Midbrain (tissue), 1 donor: ENCODE measurements around the gene C2orf92.

Source experiments
- DNase-seq: peaks from one replicate; lab custom pipeline; 2025; lab: John Stamatoyannopoulos, UW

The C2orf92 gene

GRCh38 chr2:97730245-97730644, 60.7 kb downstream of the C2orf92 start:
- no peak for DNase-seq

- DNase-seq: no peak
Observed at GRCh38 chr2:97731274-97732020, 61.9 kb downstream of the C2orf92 start.

- no peak for DNase-seq
Observed at GRCh38 chr2:97732436-97733340, 63.2 kb downstream of the C2orf92 start.

- no peak for DNase-seq
Observed at GRCh38 chr2:97733341-97734035, 64.0 kb downstream of the C2orf92 start.

- no peak for DNase-seq
Observed at GRCh38 chr2:97734061-97735051, 64.8 kb downstream of the C2orf92 start.

- no peak for DNase-seq
Observed at GRCh38 chr2:97735161-97735561, 65.6 kb downstream of the C2orf92 start.

GRCh38 chr2:97736185-97736584, 66.7 kb downstream of the C2orf92 start:
- no peak for DNase-seq

GRCh38 chr2:97736608-97737330, 67.3 kb downstream of the C2orf92 start:
- DNase-seq: no peak

- DNase-seq: no peak
Observed at GRCh38 chr2:97737421-97738178, 68.1 kb downstream of the C2orf92 start.

GRCh38 chr2:97738179-97739019, 68.9 kb downstream of the C2orf92 start:
- DNase-seq: no peak

- DNase-seq: no peak
Observed at GRCh38 chr2:97739020-97739892, 69.7 kb downstream of the C2orf92 start.

- no peak for DNase-seq
Observed at GRCh38 chr2:97739893-97740245, 70.4 kb downstream of the C2orf92 start.

- no peak for DNase-seq
Observed at GRCh38 chr2:97740590-97741182, 71.2 kb downstream of the C2orf92 start.

- no peak for DNase-seq
Observed at GRCh38 chr2:97741251-97741650, 71.7 kb downstream of the C2orf92 start.

- DNase-seq: no peak
Observed at GRCh38 chr2:97741686-97742085, 72.2 kb downstream of the C2orf92 start.

- DNase-seq: no peak
Observed at GRCh38 chr2:97742381-97742847, 72.9 kb downstream of the C2orf92 start.

- no peak for DNase-seq
Observed at GRCh38 chr2:97743913-97744312, 74.4 kb downstream of the C2orf92 start.
